ENCODE measurements around the gene UPK3A. TPM values are rescaled to one million over a fixed set of nuclear protein-coding genes. Genes with fewer than 3 reads are reported as not detected.

Gene UPK3A
- total RNA-seq, 1 donor from 2014 or later, result not detected

DNA sequence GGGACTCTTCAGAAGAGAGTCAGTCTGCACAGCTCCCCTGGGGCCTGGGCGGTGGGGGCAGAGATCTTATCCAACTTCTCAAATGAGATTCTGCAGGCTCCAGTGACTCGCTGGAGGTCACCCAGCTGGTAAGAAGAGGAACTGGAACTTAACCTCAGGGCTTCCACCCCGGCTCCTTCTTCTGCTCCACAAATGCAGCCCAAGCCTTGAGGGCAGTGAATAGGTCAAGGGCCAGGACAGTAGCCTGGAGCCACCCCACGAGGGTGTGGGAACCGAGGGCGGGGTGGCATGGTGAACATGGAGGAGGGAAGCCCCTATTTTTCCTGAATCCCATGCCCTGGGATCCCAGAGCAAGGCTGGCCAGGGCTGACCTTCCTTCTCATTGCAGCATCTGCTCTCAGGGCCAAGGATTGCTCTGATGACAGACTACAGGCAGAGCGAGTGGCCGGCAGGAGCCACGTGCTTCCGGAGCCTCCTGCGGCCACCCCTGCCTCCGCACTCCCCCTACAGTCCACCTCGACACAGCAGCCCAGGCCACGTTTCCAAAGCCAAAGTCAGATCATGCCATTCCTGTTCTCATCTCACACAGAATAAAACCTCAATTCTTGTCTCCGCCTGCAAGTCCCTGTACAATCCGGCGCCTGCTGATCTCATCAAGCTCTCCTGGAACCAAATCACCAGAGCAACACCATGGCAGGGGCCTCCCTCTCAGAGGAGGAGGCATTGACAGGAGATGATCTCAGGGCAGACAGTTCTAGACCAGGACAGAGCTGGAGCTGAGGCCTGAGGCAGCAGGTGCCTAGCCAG is 21.1 kb upstream of the UPK3A start:
- Mint-ChIP-seq H3K27me3 (ENCODE audit: unreplicated experiment) (no peaks in the 10 kb centered on the region), H3K4me1 (ENCODE audit: unreplicated experiment) (no peaks in the 10 kb centered on the region), H3K36me3 (ENCODE audit: low read depth, unreplicated experiment) (no peaks in the 10 kb centered on the region), H3K9me3 (ENCODE audit: unreplicated experiment) (no peaks in the 10 kb centered on the region), H3K4me3 (ENCODE audit: unreplicated experiment) (no peak overlapping the region), H3K27ac (ENCODE audit: unreplicated experiment) (no peak overlapping the region)
- peak; percentile 71 for DNase-seq (ENCODE audit: low spot score)
- TF ChIP-seq, protein P1, sequence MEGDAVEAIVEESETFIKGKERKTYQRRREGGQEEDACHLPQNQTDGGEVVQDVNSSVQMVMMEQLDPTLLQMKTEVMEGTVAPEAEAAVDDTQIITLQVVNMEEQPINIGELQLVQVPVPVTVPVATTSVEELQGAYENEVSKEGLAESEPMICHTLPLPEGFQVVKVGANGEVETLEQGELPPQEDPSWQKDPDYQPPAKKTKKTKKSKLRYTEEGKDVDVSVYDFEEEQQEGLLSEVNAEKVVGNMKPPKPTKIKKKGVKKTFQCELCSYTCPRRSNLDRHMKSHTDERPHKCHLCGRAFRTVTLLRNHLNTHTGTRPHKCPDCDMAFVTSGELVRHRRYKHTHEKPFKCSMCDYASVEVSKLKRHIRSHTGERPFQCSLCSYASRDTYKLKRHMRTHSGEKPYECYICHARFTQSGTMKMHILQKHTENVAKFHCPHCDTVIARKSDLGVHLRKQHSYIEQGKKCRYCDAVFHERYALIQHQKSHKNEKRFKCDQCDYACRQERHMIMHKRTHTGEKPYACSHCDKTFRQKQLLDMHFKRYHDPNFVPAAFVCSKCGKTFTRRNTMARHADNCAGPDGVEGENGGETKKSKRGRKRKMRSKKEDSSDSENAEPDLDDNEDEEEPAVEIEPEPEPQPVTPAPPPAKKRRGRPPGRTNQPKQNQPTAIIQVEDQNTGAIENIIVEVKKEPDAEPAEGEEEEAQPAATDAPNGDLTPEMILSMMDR (IDR thresholded peaks at IDR 0.05; ENCODE audit: unreplicated experiment), result peak; percentile 41

DNA sequence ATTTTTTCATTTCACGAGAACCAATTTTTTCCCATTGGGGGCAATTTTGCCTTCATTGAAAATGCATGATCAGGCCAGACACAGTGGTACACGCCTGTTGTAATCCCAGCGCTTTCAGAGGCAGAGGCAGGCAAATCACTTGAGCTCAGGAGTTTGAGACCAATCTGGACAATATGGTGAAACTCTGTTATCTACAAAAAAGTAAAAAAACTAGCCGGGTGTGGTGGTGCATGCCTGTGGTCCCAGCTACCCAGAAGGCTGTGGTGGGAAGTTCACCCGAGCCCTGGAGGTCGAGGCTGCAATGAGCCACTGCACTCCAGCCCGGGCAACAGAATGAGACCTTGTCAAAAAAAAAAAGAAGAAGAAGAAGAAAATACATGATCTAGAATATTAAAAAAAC is 19.2 kb upstream of the UPK3A start:
- H3K27ac Mint-ChIP-seq (ENCODE audit: unreplicated experiment), result no peak overlapping the region
- no peak overlapping the region for H3K4me3 Mint-ChIP-seq (ENCODE audit: unreplicated experiment)

DNA sequence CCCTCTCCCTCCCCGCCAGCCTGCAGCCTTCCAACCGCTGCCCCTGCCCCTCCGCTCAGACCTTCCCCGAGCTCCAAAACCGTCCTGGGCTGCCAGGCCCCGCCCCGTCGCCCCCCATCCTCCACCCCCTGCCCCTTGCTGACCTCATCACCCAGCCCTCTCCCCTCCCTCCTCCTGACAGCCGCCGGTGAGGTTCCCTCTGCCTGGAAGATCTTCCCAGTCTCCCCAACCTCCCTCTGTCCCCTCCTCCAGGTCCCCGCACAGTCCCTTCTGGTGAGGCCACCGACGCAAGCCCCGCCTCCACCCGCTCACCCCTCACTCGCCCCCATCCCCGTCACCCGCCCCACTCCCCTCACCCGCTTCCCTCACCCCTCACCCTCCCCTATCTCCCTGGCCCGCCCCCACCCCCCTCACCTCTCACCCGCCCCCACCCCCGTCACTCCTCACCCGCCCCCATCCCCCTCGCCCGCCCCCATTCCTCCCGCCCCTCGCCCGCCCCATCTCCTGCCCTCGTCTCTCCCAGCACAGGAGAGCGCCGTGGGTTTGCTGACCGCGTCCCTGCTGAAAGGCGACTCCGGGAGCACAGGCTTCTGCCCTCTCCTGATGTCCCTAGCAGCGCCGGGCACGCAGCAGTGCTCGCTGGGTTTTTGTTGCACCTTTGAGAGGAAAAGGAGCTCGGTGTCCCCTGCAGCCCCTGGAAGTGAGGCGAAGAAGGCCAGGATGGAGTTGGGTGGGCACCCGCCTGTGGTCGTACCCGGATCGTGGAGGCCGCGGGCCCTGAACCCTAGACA is 16.4 kb upstream of the UPK3A start:
- Mint-ChIP-seq H3K27ac (ENCODE audit: unreplicated experiment) (no peak overlapping the region), H3K4me1 (ENCODE audit: unreplicated experiment) (no peaks in the 10 kb centered on the region), H3K36me3 (ENCODE audit: low read depth, unreplicated experiment) (no peaks in the 10 kb centered on the region), H3K4me3 (ENCODE audit: unreplicated experiment) (peak overlapping the region; percentile 89), H3K9me3 (ENCODE audit: unreplicated experiment) (no peaks in the 10 kb centered on the region), H3K27me3 (ENCODE audit: unreplicated experiment) (peaks cover 2% of the 10 kb centered on the region)
- TF ChIP-seq, protein P1 (IDR thresholded peaks at IDR 0.05; ENCODE audit: unreplicated experiment), result no peak
- DNase-seq (ENCODE audit: low spot score), result peak; percentile 58

More for the DNA sequence above, 19.2 kb upstream of the UPK3A start:
- H3K9me3 Mint-ChIP-seq (ENCODE audit: unreplicated experiment), result no peaks in the 10 kb centered on the region
- no peak for DNase-seq (ENCODE audit: low spot score)
- H3K27me3 Mint-ChIP-seq (ENCODE audit: unreplicated experiment), result peaks cover 2% of the 10 kb centered on the region
- H3K36me3 Mint-ChIP-seq (ENCODE audit: low read depth, unreplicated experiment), result no peaks in the 10 kb centered on the region
- TF ChIP-seq, protein P1 (IDR thresholded peaks at IDR 0.05; ENCODE audit: unreplicated experiment), result no peak
- H3K4me1 Mint-ChIP-seq (ENCODE audit: unreplicated experiment), result no peaks in the 10 kb centered on the region

DNA sequence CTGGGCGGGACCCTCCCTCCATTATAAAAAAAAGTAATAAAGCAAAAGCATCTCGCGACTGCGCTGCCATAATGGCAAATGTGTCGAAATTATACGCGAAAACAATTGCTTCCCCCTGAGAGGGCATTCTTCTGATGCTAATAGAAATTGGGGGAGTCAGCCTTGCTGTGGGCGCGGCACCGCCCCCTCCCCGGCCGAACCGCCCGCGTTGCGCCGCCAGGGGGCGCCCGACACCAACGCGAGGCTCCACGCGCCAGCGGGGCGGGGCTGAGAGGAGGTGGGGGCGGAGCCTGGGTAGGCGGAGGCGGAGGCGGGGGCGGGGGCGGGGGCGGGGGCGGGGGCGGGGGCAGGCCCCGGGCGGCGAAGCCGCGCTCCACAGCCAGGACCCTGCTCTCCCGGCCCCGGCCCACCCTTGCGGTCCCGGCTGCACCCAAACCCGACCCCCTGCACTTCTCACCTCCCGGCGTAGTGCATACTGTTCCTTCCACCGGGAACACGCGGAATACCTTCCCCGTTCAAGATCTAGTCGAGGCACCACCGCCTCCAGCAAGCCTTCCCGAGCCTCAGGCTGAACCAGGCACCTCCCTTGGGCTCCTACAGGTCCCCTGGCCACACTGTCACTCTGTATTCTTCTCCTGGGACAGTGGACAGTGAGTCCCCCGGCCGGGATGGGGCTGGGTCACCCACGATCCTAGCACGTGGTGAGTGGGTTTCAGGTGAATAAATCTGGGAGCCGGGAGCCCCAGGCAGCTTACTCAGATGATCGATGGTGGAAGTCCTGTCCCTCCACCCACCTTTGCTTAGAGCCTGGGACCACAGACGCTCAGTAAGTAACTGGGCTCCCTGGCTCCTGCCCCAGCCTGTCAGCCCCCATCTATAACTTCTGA is 15.5 kb upstream of the UPK3A start:
- Mint-ChIP-seq H3K9me3 (ENCODE audit: unreplicated experiment) (no peaks in the 10 kb centered on the region), H3K27me3 (ENCODE audit: unreplicated experiment) (peaks cover 4% of the 10 kb centered on the region), H3K4me1 (ENCODE audit: unreplicated experiment) (no peaks in the 10 kb centered on the region), H3K4me3 (ENCODE audit: unreplicated experiment) (peak overlapping the region; percentile 89), H3K36me3 (ENCODE audit: low read depth, unreplicated experiment) (peaks cover 3% of the 10 kb centered on the region), H3K27ac (ENCODE audit: unreplicated experiment) (no peak overlapping the region)
- peak; percentile 96 for DNase-seq (ENCODE audit: low spot score)
- TF ChIP-seq, protein P1 (IDR thresholded peaks at IDR 0.05; ENCODE audit: unreplicated experiment), result peak; percentile 99
